GM19467 (cell line): ENCODE measurements around the gene IFITM1.

ENCODE experiments used
- ATAC-seq: cut with Tn5 transposase; IDR thresholded peaks from one replicate; pipeline ENCODE4 v1.9.1; 2021; ENCODE audit warnings: mild to moderate bottlenecking, moderate library complexity; ENCODE audit not compliant: unreplicated experiment

Gene IFITM1

GRCh38 chr11:313787-314553 lies at the start of gene IFITM1:
IFITM1 (plus strand) TSS chr11:314040; CDS start chr11:314171, 131 bp downstream.
- ATAC-seq, result peak; percentile 31

- no peak for ATAC-seq
These were observed 47.0 kb upstream of the IFITM1 start for GRCh38 chr11:266676-267439.

- no peak for ATAC-seq
These were observed 46.3 kb upstream of the IFITM1 start for GRCh38 chr11:267491-267994.

- ATAC-seq, result peak; percentile 46
These were observed 45.1 kb upstream of the IFITM1 start for GRCh38 chr11:268716-269145.

- peak; percentile 60 for ATAC-seq
These were observed 44.5 kb upstream of the IFITM1 start for GRCh38 chr11:269146-269890.

GRCh38 chr11:270451-271318 lies 43.2 kb upstream of the IFITM1 start:
- no peak for ATAC-seq

- ATAC-seq, result no peak
These were observed 42.5 kb upstream of the IFITM1 start for GRCh38 chr11:271319-271715.

- ATAC-seq, result no peak
These were observed 41.5 kb upstream of the IFITM1 start for GRCh38 chr11:272195-272930.

- ATAC-seq, result no peak
These were observed 41.0 kb upstream of the IFITM1 start for GRCh38 chr11:272931-273198.

- no peak for ATAC-seq
These were observed 37.6 kb upstream of the IFITM1 start for GRCh38 chr11:276219-276618.

GRCh38 chr11:278001-278951 lies 35.6 kb upstream of the IFITM1 start, which contains the start of gene NLRP6:
NLRP6 (plus strand) TSS chr11:278407; CDS start chr11:278570, 163 bp downstream.
- ATAC-seq, result no peak

GRCh38 chr11:279040-279965 lies 34.5 kb upstream of the IFITM1 start:
- no peak for ATAC-seq

GRCh38 chr11:279966-280705 lies 33.7 kb upstream of the IFITM1 start:
- no peak for ATAC-seq

GRCh38 chr11:280706-281485 lies 32.9 kb upstream of the IFITM1 start:
- ATAC-seq, result no peak

- no peak for ATAC-seq
These were observed 32.2 kb upstream of the IFITM1 start for GRCh38 chr11:281486-282161.

GRCh38 chr11:282171-282570 lies 31.7 kb upstream of the IFITM1 start:
- ATAC-seq, result no peak
